Renal cortical epithelial cell (primary cell): ENCODE data around the gene SSX2. TPM values are rescaled to one million over a fixed set of nuclear protein-coding genes. Genes with fewer than 3 reads are reported as not detected.
"Not testable (repeated sequence)": the region's sequence is repeated elsewhere in the genome, so short reads cannot be mapped to it uniquely, and the experiment has no call there.

Source experiments
- DNase-seq: peaks from one replicate; pipeline ENCODE4 v3.0.0-alpha.2; 2011; ENCODE audit warnings: low read depth
- total RNA-seq: library from RNA; depleted of rRNA; stranded (reverse); fragments of >200 nt; gene quantifications from 2 replicates; pipeline ENCODE4 v1.2.3, GENCODE V29; 2014

The SSX2 gene, protein sequence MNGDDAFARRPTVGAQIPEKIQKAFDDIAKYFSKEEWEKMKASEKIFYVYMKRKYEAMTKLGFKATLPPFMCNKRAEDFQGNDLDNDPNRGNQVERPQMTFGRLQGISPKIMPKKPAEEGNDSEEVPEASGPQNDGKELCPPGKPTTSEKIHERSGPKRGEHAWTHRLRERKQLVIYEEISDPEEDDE
- total RNA-seq, result not detected in 2 replicates

DNA sequence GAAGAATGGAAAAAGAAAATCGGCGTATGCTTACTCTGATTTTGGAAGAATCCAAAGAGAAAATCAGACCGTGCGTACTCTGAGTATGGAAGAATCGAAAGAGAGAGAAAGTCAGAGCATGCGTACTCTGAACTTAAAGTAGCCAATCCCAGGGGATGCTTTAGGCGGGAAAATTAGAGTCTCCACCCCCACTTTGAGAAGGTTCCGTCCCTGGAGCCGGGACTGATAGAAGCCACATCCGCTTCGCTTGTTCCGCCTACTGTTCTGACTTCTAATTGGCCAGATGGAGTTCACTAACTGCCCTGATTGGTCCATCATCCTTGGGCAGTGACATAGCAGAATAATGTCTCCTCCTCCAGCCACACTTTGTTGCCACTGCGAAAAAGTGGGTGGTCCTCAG is at the start of gene SSX2:
Gene SSX2, minus strand, starts transcription at position 101 of the 400 bp plus-strand sequence. CDS start 1,429 bp downstream, outside the sequence.
- not testable (repeated sequence) for DNase-seq

DNA sequence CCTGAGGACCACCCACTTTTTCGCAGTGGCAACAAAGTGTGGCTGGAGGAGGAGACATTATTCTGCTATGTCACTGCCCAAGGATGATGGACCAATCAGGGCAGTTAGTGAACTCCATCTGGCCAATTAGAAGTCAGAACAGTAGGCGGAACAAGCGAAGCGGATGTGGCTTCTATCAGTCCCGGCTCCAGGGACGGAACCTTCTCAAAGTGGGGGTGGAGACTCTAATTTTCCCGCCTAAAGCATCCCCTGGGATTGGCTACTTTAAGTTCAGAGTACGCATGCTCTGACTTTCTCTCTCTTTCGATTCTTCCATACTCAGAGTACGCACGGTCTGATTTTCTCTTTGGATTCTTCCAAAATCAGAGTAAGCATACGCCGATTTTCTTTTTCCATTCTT is 44.0 kb upstream of the SSX2 start, which contains the start of gene SSX2B:
Gene SSX2B, plus strand, starts transcription at position 301 of the 400 bp plus-strand sequence. CDS start 1,429 bp downstream, outside the sequence.
- DNase-seq, result not testable (repeated sequence)

DNA sequence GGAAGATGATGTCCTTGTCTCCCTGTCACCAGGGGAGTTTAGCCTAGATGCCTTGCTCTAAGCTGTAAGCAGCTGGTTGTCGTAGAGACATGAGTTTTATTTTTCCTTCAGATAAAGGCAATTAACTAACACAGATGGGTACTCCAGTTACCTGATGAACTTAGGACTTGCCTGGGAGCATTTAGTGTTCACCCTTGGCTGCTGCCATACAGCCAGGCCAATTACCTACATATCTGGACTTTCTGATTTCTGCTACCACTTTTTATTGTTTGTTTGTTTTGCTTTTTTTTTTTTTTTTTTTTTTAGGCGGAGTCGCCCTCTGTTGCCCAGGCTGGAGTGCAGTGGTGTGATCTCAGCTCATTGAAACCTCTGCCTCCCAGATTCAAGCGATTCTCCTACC is 14.9 kb downstream of the SSX2 start:
- not testable (repeated sequence) for DNase-seq

DNA sequence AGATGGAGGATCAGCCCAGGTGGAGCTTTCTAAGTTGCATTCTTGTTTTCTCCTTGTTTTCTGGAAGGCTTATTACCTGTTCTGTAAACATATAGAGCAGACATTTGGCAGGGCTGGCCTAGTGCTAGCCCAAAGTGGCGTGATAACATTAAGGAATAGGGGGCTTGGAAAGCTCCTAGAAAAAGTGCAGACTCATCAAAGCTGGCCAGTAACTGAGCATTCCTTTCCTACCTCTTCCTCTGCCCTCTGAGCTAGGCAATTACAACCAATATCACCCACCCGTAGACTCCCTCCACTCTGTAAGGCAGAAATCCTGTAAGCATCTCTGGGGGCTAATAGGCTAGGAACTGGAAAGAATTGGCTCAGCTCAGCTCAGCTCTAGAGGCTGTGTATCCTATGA is 44.8 kb downstream of the SSX2 start:
- DNase-seq, result not testable (repeated sequence)

DNA sequence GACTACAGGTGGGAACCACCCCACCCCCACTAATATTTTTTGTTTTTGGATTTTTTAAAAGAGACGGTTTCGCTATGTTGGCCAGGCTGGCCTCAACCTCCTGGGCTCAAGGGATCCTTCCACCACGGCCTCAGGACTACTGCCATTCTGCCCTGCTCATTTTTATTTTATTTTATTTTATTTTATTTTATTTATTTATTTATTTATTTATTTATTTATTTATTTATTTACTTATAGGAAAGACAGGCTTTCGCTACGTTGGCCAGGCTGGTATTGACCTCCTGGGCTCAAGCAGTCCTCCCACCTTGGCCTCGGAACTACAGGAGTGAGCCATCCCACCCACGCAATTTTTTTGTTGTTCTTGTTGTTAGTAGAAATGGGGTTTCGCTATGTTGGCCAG is 51.5 kb downstream of the SSX2 start:
- not testable (repeated sequence) for DNase-seq

DNA sequence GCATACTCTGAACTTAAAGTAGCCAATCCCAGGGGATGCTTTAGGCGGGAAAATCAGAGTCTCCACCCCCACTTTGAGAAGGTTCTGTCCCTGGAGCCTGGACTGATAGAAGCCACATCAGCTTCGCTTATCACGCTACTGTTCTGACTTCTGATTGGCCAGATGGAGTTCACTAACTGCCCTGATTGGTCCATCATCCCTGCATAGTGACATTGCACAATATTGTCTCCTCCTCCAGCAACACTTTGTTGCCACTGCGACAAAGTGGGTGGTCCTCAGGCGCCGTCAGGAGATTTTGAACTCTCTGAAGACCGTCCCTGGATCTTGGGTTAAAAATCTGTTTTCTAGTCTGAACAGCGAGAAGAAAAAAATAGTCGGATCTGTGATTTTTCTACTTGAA is 52.2 kb downstream of the SSX2 start, which contains the start of gene SSX7:
Gene SSX7, minus strand, starts transcription at position 101 of the 400 bp plus-strand sequence. CDS start 1,428 bp downstream, outside the sequence.
- DNase-seq, result not testable (repeated sequence)

DNA sequence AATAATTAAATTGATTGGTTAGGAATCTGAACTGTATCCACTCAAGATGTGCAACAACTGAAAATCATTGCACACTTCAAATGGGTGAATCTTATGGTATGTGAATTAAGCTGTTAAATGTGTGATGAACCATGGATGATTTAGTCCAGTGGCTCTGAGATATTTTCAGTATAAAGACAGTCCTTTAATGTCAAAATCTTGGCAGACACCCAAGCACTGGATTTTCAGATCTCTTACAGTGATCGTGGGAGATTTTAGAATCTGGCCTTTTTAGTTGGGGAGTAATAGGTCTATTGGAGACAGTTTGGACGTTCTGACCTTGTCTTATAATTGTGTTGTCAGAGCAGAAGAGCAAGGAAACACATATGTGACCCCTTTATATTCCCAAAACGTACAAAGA is 56.3 kb downstream of the SSX2 start:
- peak; percentile 34 for DNase-seq

DNA sequence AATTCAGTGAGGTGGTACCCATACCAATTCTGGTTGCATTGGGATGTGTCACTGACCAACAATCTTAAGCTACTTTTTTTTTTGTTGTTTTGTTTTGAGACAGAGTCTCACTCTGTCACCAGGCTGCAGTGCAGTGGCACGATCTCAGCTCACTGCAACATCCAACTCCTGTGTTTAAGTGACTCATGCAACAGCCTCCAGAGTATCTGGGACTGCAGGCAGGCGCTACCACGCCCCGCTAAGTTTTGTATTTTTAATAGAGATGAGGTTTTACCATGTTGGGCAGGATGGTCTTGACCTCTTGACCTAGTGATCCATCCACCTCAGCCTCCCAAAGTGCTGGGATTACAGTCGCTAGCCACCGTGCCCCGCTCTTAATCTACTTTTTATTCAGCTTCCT is 58.0 kb downstream of the SSX2 start:
- DNase-seq, result peak; percentile 7

Other genes with a start within 250 kb of the SSX2 start
- gene XAGE1A, start 211.4 kb downstream of the SSX2 start, total RNA-seq, result not detected in 2 replicates
- gene XAGE1B, start 190.1 kb downstream of the SSX2 start, total RNA-seq, result not detected in 2 replicates
- gene SSX7, start 52.3 kb downstream of the SSX2 start, total RNA-seq, result not detected in 2 replicates
- gene SSX2B, start 44.1 kb upstream of the SSX2 start, total RNA-seq, result not detected in 2 replicates
- not detected in 2 replicates for gene SPANXN5, start 90.2 kb upstream of the SSX2 start, total RNA-seq
- not detected in 2 replicates for gene XAGE5, start 104.1 kb upstream of the SSX2 start, total RNA-seq
- not detected in 2 replicates for gene XAGE3, start 160.9 kb upstream of the SSX2 start, total RNA-seq
- gene FAM156B, start 190.2 kb upstream of the SSX2 start, total RNA-seq, result 13.7 and 14.8 TPM in 2 replicates